Astrocyte (in vitro differentiated cells and primary cell): ENCODE measurements around the gene SLC44A1.

Source experiments
- EZH2 ChIP-seq: IDR thresholded peaks from 2 replicates; pipeline ENCODE4 v1.6.1; 2012; ENCODE audit warnings: mild to moderate bottlenecking, low read length, inconsistent platforms; ENCODE audit not compliant: insufficient read depth
- TF ChIP-seq, protein P1 (sequence below): IDR thresholded peaks from 2 replicates; pipeline ENCODE4 v1.5.1; 2011; ENCODE audit warnings: low read depth, mild to moderate bottlenecking, inconsistent platforms, low read length, moderate library complexity; ENCODE audit not compliant: insufficient read depth

- TF ChIP-seq, protein P1, sequence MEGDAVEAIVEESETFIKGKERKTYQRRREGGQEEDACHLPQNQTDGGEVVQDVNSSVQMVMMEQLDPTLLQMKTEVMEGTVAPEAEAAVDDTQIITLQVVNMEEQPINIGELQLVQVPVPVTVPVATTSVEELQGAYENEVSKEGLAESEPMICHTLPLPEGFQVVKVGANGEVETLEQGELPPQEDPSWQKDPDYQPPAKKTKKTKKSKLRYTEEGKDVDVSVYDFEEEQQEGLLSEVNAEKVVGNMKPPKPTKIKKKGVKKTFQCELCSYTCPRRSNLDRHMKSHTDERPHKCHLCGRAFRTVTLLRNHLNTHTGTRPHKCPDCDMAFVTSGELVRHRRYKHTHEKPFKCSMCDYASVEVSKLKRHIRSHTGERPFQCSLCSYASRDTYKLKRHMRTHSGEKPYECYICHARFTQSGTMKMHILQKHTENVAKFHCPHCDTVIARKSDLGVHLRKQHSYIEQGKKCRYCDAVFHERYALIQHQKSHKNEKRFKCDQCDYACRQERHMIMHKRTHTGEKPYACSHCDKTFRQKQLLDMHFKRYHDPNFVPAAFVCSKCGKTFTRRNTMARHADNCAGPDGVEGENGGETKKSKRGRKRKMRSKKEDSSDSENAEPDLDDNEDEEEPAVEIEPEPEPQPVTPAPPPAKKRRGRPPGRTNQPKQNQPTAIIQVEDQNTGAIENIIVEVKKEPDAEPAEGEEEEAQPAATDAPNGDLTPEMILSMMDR = no peak
- TF ChIP-seq EZH2 = no peak
Observed at GRCh38 chr9:105205787-105206495, 38.5 kb upstream of the SLC44A1 start.
